Esophagus squamous epithelium (tissue), 4 donors: ENCODE data around the gene WDPCP.

Source experiments
- POLR2A ChIP-seq, 4 donors: fragments of 450-650 bp; IDR thresholded peaks; one replicate each; pipeline ENCODE4 v1.6.1; 2017; ENCODE audit warnings: antibody characterized with exemption in 4 of 4, mild to moderate bottlenecking in 4 of 4, moderate library complexity in 3 of 4
- TF ChIP-seq, protein P1 (sequence below), 6 experiments: fragments of 450-650 bp in 4 of 6; fragments of 200-600 bp in 2 of 6; sonication (generic) in 2 of 6; IDR thresholded peaks; one replicate each; pipeline ENCODE4 v1.5.1; 2016 to 2019; ENCODE audit warnings: antibody characterized with exemption in 6 of 6, mild to moderate bottlenecking in 4 of 6, moderate library complexity in 4 of 6

DNA sequence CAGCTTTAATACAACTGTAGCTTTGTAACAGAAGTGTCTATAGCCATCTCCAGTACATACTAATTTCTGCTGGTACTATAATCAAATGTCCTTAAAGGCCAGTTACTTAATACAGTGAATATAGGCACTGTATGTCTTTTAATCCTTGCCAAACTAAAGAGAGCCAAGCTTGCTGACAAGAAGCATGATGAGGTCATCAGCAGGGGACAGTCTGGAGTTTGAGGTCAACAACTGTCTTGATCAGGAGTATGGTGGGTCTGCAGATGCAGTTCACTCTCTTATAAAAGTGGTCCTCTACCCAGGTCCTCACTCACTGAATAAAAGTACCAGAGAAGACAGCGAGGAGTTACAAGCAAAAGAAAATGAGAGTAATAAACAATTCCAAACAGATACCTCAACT is 219.1 kb downstream of the WDPCP start:
- TF ChIP-seq, protein P1, sequence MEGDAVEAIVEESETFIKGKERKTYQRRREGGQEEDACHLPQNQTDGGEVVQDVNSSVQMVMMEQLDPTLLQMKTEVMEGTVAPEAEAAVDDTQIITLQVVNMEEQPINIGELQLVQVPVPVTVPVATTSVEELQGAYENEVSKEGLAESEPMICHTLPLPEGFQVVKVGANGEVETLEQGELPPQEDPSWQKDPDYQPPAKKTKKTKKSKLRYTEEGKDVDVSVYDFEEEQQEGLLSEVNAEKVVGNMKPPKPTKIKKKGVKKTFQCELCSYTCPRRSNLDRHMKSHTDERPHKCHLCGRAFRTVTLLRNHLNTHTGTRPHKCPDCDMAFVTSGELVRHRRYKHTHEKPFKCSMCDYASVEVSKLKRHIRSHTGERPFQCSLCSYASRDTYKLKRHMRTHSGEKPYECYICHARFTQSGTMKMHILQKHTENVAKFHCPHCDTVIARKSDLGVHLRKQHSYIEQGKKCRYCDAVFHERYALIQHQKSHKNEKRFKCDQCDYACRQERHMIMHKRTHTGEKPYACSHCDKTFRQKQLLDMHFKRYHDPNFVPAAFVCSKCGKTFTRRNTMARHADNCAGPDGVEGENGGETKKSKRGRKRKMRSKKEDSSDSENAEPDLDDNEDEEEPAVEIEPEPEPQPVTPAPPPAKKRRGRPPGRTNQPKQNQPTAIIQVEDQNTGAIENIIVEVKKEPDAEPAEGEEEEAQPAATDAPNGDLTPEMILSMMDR (IDR thresholded peaks at IDR 0.05): no peak
- TF ChIP-seq POLR2A (IDR thresholded peaks at IDR 0.05): no peak
